ENCODE results near the gene NPEPL1.

DNA sequence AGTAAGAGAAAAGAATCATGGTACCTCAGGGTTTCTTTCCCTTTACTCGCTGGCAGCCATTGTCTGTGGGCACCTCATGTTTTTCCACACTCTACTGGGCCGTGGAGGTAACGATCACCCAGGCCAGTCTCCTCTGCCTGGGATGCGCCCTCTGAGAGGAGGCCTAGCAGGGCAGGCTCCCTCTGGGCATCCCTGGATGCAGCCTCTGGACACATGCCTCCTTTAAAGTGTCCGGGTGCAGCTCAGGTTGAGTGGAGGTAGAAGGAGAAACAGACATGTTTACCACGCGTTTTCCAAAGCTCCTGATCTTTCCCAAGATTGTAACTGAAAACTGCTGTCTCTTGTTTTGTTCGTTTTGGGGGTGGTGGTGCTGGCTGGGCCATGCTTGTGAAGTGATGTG is 13.8 kb upstream of the NPEPL1 start:
- no peak for TF ChIP-seq POLR2A (IDR thresholded peaks at IDR 0.05)
- TF ChIP-seq POLR2AphosphoS5 (IDR thresholded peaks at IDR 0.05), result no peak
- TF ChIP-seq, protein P1, sequence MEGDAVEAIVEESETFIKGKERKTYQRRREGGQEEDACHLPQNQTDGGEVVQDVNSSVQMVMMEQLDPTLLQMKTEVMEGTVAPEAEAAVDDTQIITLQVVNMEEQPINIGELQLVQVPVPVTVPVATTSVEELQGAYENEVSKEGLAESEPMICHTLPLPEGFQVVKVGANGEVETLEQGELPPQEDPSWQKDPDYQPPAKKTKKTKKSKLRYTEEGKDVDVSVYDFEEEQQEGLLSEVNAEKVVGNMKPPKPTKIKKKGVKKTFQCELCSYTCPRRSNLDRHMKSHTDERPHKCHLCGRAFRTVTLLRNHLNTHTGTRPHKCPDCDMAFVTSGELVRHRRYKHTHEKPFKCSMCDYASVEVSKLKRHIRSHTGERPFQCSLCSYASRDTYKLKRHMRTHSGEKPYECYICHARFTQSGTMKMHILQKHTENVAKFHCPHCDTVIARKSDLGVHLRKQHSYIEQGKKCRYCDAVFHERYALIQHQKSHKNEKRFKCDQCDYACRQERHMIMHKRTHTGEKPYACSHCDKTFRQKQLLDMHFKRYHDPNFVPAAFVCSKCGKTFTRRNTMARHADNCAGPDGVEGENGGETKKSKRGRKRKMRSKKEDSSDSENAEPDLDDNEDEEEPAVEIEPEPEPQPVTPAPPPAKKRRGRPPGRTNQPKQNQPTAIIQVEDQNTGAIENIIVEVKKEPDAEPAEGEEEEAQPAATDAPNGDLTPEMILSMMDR (IDR thresholded peaks at IDR 0.05), result no peak

All from breast epithelium (tissue), 3 donors.